DND-41 (cell line): Measurements from ENCODE around the gene SLC25A25.

ENCODE experiments used
- CTCF ChIP-seq: IDR thresholded peaks from 2 replicates; pipeline ENCODE4 v1.5.1; 2012; ENCODE audit warnings: borderline replicate concordance, low read length, moderate library complexity, mild to moderate bottlenecking; ENCODE audit not compliant: poor library complexity, severe bottlenecking; ENCODE audit errors: extremely low read depth
- EZH2 ChIP-seq: IDR thresholded peaks from 3 replicates; pipeline ENCODE4 v1.6.1; 2012; ENCODE audit warnings: borderline replicate concordance, low read depth, mild to moderate bottlenecking, moderate library complexity, low read length, inconsistent platforms; ENCODE audit not compliant: severe bottlenecking

- TF ChIP-seq CTCF (no peak), EZH2 (no peak)
Measured at GRCh38 chr9:128108269-128109049, 40.4 kb downstream of the SLC25A25 start.
